ENCODE data around the gene RBMS3.

DNA sequence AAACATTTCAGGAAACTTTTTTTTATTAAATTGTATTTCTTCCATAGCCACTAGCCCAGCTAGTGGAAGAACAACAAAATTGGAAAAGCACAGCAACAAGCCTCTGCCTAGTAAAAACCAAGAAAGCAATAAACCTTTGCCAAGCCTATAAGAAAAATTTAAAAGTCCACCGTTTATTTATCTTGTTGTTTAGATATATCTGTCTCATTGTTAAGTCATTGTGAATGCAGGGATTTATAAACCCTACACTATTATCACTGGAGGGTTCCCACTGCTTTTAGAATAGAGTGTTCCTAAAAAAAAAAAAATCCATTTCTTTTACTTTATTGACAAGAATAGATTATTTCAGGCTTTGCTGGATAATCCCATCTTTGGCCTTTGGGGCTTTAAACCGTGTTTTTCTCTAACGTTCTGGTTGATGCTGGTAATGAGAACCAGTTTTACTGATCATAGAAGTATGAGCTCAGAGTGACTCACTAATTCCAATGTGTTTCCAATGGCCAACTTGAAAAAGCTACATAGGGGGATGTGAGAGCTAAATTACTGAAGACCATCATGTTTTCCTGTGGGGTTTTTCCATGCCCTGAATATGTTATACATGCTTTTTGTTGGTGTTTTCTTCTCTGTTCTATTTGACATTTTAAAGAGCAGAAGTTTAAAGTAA is 634.1 kb downstream of the RBMS3 start:
- TF ChIP-seq, protein P1, sequence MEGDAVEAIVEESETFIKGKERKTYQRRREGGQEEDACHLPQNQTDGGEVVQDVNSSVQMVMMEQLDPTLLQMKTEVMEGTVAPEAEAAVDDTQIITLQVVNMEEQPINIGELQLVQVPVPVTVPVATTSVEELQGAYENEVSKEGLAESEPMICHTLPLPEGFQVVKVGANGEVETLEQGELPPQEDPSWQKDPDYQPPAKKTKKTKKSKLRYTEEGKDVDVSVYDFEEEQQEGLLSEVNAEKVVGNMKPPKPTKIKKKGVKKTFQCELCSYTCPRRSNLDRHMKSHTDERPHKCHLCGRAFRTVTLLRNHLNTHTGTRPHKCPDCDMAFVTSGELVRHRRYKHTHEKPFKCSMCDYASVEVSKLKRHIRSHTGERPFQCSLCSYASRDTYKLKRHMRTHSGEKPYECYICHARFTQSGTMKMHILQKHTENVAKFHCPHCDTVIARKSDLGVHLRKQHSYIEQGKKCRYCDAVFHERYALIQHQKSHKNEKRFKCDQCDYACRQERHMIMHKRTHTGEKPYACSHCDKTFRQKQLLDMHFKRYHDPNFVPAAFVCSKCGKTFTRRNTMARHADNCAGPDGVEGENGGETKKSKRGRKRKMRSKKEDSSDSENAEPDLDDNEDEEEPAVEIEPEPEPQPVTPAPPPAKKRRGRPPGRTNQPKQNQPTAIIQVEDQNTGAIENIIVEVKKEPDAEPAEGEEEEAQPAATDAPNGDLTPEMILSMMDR (IDR thresholded peaks at IDR 0.05), result no peak
- TF ChIP-seq EZH2 (IDR thresholded peaks at IDR 0.05), result no peak
